Psoas muscle (tissue), 8 donors: ENCODE data around the gene PBX1. TPM values are rescaled to one million over a fixed set of nuclear protein-coding genes. Genes with fewer than 3 reads are reported as not detected.

Source experiments
- ATAC-seq, 4 donors: fragments of 200-7000 bp; cut with Tn5 transposase; one replicate each; pipeline ENCODE4 v1.9.1; 2020; ENCODE audit warnings: moderate library complexity in 3 of 4, mild to moderate bottlenecking in 2 of 4
- DNase-seq, 2 donors: peaks; one replicate each; pipeline ENCODE4 v3.0.0-alpha.2; 2020
- H3K27ac ChIP-seq: fragments of 200-600 bp; one replicate; pipeline ENCODE4 v1.8.0; 2022
- H3K27me3 ChIP-seq, 3 donors: fragments of 200-600 bp in 1 of 3; one replicate each; pipeline versions ENCODE4 v1.6.1 to v1.8.0; 2013 to 2022; ENCODE audit warnings: low read length in 2 of 3, mild to moderate bottlenecking in 2 of 3, moderate library complexity in 1 of 3; ENCODE audit not compliant: insufficient read depth in 3 of 3
- H3K36me3 ChIP-seq, 2 donors: fragments of 200-600 bp in 1 of 2; one replicate each; pipeline versions ENCODE4 v1.6.1 to v1.8.0; 2013 to 2022; ENCODE audit warnings: low read depth in 1 of 2, mild to moderate bottlenecking in 1 of 2, moderate library complexity in 1 of 2; ENCODE audit not compliant: insufficient read depth in 1 of 2
- H3K4me1 ChIP-seq: fragments of 200-600 bp; one replicate; pipeline ENCODE4 v1.8.0; 2022
- H3K4me3 ChIP-seq: fragments of 200-600 bp; one replicate; pipeline ENCODE4 v1.8.0; 2022; ENCODE audit warnings: mild to moderate bottlenecking
- H3K9me3 ChIP-seq: fragments of 200-600 bp; one replicate; pipeline ENCODE4 v1.8.0; 2022
- CTCF ChIP-seq: fragments of 200-600 bp; IDR thresholded peaks from one replicate; pipeline ENCODE4 v1.8.0; 2022; ENCODE audit warnings: antibody characterized with exemption
- WGBS, 3 donors: extraction: QIAGEN DNeasy Blood & Tissue Kit; methylation state at CpG; one replicate each; pipeline versions ENCODE4 v1.1.6 to v1.1.7; 2013; 5-methylcytosine and 5-hydroxymethylcytosine counted together
- intact Hi-C, 2 donors: fragments of 100-400 bp; cut with DNase I; formaldehyde crosslinking; loops; one replicate each; pipeline versions ENCODE4 v1.11.0 to v1.14.2; 2022
- polyA plus RNA-seq, 3 donors: library from polyadenylated mRNA; stranded (reverse); fragments of 200-250 nt; gene quantifications; one replicate each; pipeline ENCODE4 v1.2.3, GENCODE V29; 2013
- total RNA-seq, 4 donors: library from RNA; stranded (reverse); fragmentation: NEBNext Ultra II Directional in 2 of 4; extraction: Animal tissue kit (Norgen Biotek cat#: 25700) in 2 of 4; gene quantifications; one replicate each; pipeline versions ENCODE4 v1.2.1 to v1.2.4, GENCODE V29; 2021 to 2023
- donor health status: healthy with polysubstance abuse.
- donor health status: DM: no; HTN: no; CAD: no; lungs with moderate emphysema.
- donor health status: Bipolar disorder and iron deficiency.
- donor health status: healthy.
- donor health status: DM: yes; HTN: yes; CAD: no.
- donor health status: DM: no; HTN: no; CAD: no.
- donor health status: DM: no; HTN: no; CAD: no.
- donor health status: DM: yes; HTN: yes; CAD: no.

The PBX1 gene
- total and polyA plus RNA-seq, 7 donors: 10.6 to 69.9 (median 59.3) TPM

- intact Hi-C loops: no loop called here
- no peak for DNase-seq
- no peak overlapping the region for H3K4me3 ChIP-seq
- ATAC-seq: no peak
- H3K4me1 ChIP-seq: no peaks in the 10 kb centered on the region
- no peaks in the 10 kb centered on the region for H3K27me3 ChIP-seq
- H3K9me3 ChIP-seq: no peaks in the 10 kb centered on the region
- no peaks in the 10 kb centered on the region for H3K36me3 ChIP-seq
- no peak for TF ChIP-seq CTCF
- no peak overlapping the region for H3K27ac ChIP-seq
These were observed 332.6 kb downstream of the PBX1 start for GRCh38 chr1:164891615-164892014.

- H3K9me3 ChIP-seq: peaks cover 6% of the 10 kb centered on the region
- ATAC-seq (peak in 1 of 4 donors; percentile 60), DNase-seq (no peak)
- 31 to 50% (median 41%) methylated on average over 8 of the region's 8 CpGs for WGBS, 3 donors
- intact Hi-C loops: no loop called here
- no peaks in the 10 kb centered on the region for H3K27me3 ChIP-seq
- no peaks in the 10 kb centered on the region for H3K4me1 ChIP-seq
- H3K4me3 ChIP-seq: no peak overlapping the region
- no peak for TF ChIP-seq CTCF
- no peaks in the 10 kb centered on the region for H3K36me3 ChIP-seq
- no peak overlapping the region for H3K27ac ChIP-seq
These were observed 336.3 kb downstream of the PBX1 start for GRCh38 chr1:164895026-164895912.

GRCh38 chr1:164901031-164901430 is 342.0 kb downstream of the PBX1 start:
- DNase-seq: no peak
- H3K36me3 ChIP-seq: no peaks in the 10 kb centered on the region
- H3K4me1 ChIP-seq: no peaks in the 10 kb centered on the region
- intact Hi-C loops: no loop called here
- no peak overlapping the region for H3K27ac ChIP-seq
- ATAC-seq: no peak
- no peak overlapping the region for H3K4me3 ChIP-seq
- 82 to 87% (median 86%) methylated on average over 5 of the region's 5 CpGs for WGBS, 3 donors
- TF ChIP-seq CTCF: no peak
- peaks cover 6% of the 10 kb centered on the region for H3K9me3 ChIP-seq
- no peaks in the 10 kb centered on the region for H3K27me3 ChIP-seq
